RPMI7951 (cell line): ENCODE results near the gene ZGLP1. TPM values are rescaled to one million over a fixed set of nuclear protein-coding genes. Genes with fewer than 3 reads are reported as not detected.

ENCODE experiments used
- total RNA-seq: library from RNA; depleted of rRNA; stranded (reverse); fragments of >200 nt; shearing (Covaris generic); gene quantifications from 2 replicates; pipeline ENCODE4 v1.2.3, GENCODE V29; 2014; rRNA removed

The ZGLP1 gene
- total RNA-seq, 1 experiment from 2014 or later, result 1.2 TPM

Other genes starting within 250 kb of the ZGLP1 start
- 15.6 and 21.9 TPM in 2 replicates for gene SHFL, start 223.5 kb downstream of the ZGLP1 start, total RNA-seq
- gene ANGPTL6, start 207.1 kb downstream of the ZGLP1 start, total RNA-seq, result 0.98 TPM in 1 of 2 replicates, not detected in the other
- 17.8 and 19.3 TPM in 2 replicates for gene PPAN, start 203.5 kb downstream of the ZGLP1 start, total RNA-seq
- gene P2RY11, start 198.1 kb downstream of the ZGLP1 start, total RNA-seq, result 1.1 and 1.2 TPM in 2 replicates
- gene EIF3G, start 189.9 kb downstream of the ZGLP1 start, total RNA-seq, result 264 and 284 TPM in 2 replicates
- gene DNMT1, start 114.9 kb downstream of the ZGLP1 start, total RNA-seq, result 100 and 108 TPM in 2 replicates
- gene S1PR2, start 78.5 kb downstream of the ZGLP1 start, total RNA-seq, result 4.7 and 4.9 TPM in 2 replicates
- 57.6 and 71.7 TPM in 2 replicates for gene MRPL4, start 57.6 kb downstream of the ZGLP1 start, total RNA-seq
- 75.1 and 81.1 TPM in 2 replicates for gene ICAM1, start 38.7 kb downstream of the ZGLP1 start, total RNA-seq
- gene ICAM4, start 22.9 kb downstream of the ZGLP1 start, total RNA-seq, result 0.24 and 0.39 TPM in 2 replicates
- 12.0 and 15.8 TPM in 2 replicates for gene ICAM5, start 19.9 kb downstream of the ZGLP1 start, total RNA-seq
- gene FDX2, start 6.2 kb upstream of the ZGLP1 start, total RNA-seq, result 33.0 and 50.1 TPM in 2 replicates
- 9.0 and 11.8 TPM in 2 replicates for gene RAVER1, start 23.7 kb upstream of the ZGLP1 start, total RNA-seq
- gene ICAM3, start 29.8 kb upstream of the ZGLP1 start, total RNA-seq, result 16.8 and 21.5 TPM in 2 replicates
- gene TYK2, start 70.8 kb upstream of the ZGLP1 start, total RNA-seq, result 44.6 and 56.8 TPM in 2 replicates
- 89.3 and 107 TPM in 2 replicates for gene CDC37, start 93.7 kb upstream of the ZGLP1 start, total RNA-seq
- 1.3 and 2.0 TPM in 2 replicates for gene PDE4A, start 110.7 kb upstream of the ZGLP1 start, total RNA-seq
- gene KEAP1, start 193.5 kb upstream of the ZGLP1 start, total RNA-seq, result 46.1 and 62.7 TPM in 2 replicates
- gene S1PR5, start 207.6 kb upstream of the ZGLP1 start, total RNA-seq, result 0.29 TPM in 1 of 2 replicates, not detected in the other
- gene ATG4D, start 234.1 kb upstream of the ZGLP1 start, total RNA-seq, result 13.2 and 16.3 TPM in 2 replicates